ENCODE measurements around the gene MAML1.

DNA sequence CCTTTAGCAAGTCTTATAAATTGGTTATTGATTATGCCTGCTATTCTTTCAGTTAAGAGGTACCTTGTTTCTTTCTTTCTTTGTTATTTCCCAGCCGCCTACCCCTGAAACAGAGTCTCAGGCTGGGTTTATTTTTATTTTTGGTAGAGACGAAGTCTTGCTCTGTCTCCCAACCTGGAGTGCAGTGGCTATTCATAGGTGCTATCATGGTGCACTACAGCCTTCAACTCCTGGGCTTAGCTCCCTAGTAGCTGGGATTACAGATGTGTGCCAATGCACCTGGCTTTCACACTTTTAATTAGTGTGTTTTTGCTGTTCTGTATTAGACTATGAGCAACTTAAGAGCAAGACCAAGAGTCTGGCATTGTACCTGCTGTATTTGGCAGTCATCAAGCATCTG, 14.2 kb downstream of the MAML1 start:
- no peak for TF ChIP-seq SMC3 (conservative IDR thresholded peaks at IDR 0.05; ENCODE audit: poor library complexity)
- no peak for TF ChIP-seq MXI1 (conservative IDR thresholded peaks at IDR 0.05; ENCODE audit: poor library complexity, severe bottlenecking)
- TF ChIP-seq POLR2AphosphoS5 (IDR thresholded peaks at IDR 0.05) = no peak
- no peak for TF ChIP-seq TAF1 (IDR thresholded peaks at IDR 0.05; ENCODE audit: low read depth)
- TF ChIP-seq, protein P1, sequence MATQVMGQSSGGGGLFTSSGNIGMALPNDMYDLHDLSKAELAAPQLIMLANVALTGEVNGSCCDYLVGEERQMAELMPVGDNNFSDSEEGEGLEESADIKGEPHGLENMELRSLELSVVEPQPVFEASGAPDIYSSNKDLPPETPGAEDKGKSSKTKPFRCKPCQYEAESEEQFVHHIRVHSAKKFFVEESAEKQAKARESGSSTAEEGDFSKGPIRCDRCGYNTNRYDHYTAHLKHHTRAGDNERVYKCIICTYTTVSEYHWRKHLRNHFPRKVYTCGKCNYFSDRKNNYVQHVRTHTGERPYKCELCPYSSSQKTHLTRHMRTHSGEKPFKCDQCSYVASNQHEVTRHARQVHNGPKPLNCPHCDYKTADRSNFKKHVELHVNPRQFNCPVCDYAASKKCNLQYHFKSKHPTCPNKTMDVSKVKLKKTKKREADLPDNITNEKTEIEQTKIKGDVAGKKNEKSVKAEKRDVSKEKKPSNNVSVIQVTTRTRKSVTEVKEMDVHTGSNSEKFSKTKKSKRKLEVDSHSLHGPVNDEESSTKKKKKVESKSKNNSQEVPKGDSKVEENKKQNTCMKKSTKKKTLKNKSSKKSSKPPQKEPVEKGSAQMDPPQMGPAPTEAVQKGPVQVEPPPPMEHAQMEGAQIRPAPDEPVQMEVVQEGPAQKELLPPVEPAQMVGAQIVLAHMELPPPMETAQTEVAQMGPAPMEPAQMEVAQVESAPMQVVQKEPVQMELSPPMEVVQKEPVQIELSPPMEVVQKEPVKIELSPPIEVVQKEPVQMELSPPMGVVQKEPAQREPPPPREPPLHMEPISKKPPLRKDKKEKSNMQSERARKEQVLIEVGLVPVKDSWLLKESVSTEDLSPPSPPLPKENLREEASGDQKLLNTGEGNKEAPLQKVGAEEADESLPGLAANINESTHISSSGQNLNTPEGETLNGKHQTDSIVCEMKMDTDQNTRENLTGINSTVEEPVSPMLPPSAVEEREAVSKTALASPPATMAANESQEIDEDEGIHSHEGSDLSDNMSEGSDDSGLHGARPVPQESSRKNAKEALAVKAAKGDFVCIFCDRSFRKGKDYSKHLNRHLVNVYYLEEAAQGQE (IDR thresholded peaks at IDR 0.05; ENCODE audit: borderline replicate concordance) = no peak

All from neural cell (in vitro differentiated cells).